ENCODE results near the gene USP47.

GRCh38 chr11:11976481-11977127 lies 134.8 kb downstream of the USP47 start:
- TF ChIP-seq LEF1 (IDR thresholded peaks at IDR 0.05; ENCODE audit: borderline replicate concordance): no peak
- no peak for TF ChIP-seq NFRKB (IDR thresholded peaks at IDR 0.05)
- TF ChIP-seq FOXM1 (IDR thresholded peaks at IDR 0.05; ENCODE audit: borderline replicate concordance): no peak
- no peak for TF ChIP-seq ARNT (IDR thresholded peaks at IDR 0.05)
- no peak for TF ChIP-seq SUZ12 (IDR thresholded peaks at IDR 0.05)
